ENCODE results near the gene HIF1A. TPM values are rescaled to one million over a fixed set of nuclear protein-coding genes. Genes with fewer than 3 reads are reported as not detected.

The HIF1A gene
- total and polyA plus RNA-seq, 2 of the 13 experiments (the other 11 are each of a cell fraction or from before 2014, with no cell fraction given) = 41.0 to 126 TPM

DNA sequence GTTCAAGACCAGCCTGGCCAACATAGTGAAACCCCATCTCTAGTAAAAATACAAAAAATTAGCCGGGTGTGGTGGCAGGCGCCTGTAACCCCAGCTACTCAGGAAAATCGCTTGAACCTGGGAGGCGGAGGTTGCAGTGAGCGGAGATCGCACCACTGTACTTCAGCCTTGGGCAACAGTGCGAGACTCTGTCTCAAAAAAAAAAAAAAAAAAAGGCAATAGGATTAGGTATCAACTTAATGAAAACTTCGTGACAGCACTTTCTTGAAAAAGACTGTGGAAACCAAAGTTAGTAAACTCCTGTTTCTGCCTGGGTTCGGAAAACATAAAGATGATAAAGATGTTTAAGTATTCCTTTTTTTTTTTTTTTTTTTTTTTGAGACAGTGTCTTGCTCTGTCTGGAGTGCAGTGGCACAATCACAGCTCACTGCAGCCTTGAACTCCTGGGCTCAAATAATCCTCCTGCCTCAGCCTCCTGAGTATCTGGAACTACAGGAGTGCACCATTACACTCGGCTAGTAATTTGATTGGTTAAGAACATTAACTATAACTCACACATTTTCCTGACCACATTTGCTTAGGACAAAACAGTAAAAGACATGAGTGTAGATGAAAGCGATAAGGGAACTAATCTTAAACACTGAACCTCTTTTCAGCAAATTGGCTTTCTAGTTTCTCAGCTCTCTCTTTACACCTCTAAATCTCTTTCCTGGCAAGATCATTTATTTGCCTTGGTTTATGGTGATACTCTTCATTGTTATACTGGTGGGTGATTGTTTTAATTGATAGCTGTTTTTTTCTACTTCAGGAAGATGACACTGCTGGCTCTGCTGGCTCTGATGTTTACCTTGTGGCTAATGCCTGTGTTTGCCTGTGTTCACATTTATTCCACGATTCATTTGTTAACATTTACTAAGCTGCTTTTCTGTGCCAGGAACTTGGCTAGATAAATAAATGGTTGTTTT is 15.8 kb downstream of the HIF1A start (continued):
- no peak for TF ChIP-seq SOX13 (IDR thresholded peaks at IDR 0.05)
- peak in 1 of 2 experiments; percentile 73; a peak in 1 of 4 replicates for TF ChIP-seq SOX13 (CRISPR knock-in tag; conservative IDR thresholded peaks at IDR 0.05 in 1 of 2, IDR thresholded peaks at IDR 0.05 in 1 of 2)
- TF ChIP-seq, protein P1, sequence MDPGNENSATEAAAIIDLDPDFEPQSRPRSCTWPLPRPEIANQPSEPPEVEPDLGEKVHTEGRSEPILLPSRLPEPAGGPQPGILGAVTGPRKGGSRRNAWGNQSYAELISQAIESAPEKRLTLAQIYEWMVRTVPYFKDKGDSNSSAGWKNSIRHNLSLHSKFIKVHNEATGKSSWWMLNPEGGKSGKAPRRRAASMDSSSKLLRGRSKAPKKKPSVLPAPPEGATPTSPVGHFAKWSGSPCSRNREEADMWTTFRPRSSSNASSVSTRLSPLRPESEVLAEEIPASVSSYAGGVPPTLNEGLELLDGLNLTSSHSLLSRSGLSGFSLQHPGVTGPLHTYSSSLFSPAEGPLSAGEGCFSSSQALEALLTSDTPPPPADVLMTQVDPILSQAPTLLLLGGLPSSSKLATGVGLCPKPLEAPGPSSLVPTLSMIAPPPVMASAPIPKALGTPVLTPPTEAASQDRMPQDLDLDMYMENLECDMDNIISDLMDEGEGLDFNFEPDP (CRISPR knock-in tag; conservative IDR thresholded peaks at IDR 0.05) = 0 out of 2 replicates have a peak, but pooled peaks have one; percentile 15
- TF ChIP-seq NPAS2 (CRISPR knock-in tag; IDR thresholded peaks at IDR 0.05; ENCODE audit: borderline replicate concordance) = no peak
- no peak for TF ChIP-seq ZNF224 (CRISPR knock-in tag; IDR thresholded peaks at IDR 0.05)
- TF ChIP-seq, protein P2, sequence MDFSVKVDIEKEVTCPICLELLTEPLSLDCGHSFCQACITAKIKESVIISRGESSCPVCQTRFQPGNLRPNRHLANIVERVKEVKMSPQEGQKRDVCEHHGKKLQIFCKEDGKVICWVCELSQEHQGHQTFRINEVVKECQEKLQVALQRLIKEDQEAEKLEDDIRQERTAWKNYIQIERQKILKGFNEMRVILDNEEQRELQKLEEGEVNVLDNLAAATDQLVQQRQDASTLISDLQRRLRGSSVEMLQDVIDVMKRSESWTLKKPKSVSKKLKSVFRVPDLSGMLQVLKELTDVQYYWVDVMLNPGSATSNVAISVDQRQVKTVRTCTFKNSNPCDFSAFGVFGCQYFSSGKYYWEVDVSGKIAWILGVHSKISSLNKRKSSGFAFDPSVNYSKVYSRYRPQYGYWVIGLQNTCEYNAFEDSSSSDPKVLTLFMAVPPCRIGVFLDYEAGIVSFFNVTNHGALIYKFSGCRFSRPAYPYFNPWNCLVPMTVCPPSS (IDR thresholded peaks at IDR 0.05) = no peak
- TF ChIP-seq ZNF792 (CRISPR knock-in tag; IDR thresholded peaks at IDR 0.05) = peak; percentile 80; the same call in 1 of the 2 replicates
- TF ChIP-seq ZNF329 (CRISPR knock-in tag; IDR thresholded peaks at IDR 0.05; ENCODE audit: low read depth) = no peak
- TF ChIP-seq, protein P3, sequence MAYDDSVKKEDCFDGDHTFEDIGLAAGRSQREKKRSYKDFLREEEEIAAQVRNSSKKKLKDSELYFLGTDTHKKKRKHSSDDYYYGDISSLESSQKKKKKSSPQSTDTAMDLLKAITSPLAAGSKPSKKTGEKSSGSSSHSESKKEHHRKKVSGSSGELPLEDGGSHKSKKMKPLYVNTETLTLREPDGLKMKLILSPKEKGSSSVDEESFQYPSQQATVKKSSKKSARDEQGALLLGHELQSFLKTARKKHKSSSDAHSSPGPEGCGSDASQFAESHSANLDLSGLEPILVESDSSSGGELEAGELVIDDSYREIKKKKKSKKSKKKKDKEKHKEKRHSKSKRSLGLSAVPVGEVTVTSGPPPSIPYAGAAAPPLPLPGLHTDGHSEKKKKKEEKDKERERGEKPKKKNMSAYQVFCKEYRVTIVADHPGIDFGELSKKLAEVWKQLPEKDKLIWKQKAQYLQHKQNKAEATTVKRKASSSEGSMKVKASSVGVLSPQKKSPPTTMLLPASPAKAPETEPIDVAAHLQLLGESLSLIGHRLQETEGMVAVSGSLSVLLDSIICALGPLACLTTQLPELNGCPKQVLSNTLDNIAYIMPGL (CRISPR knock-in tag; IDR thresholded peaks at IDR 0.05; ENCODE audit: borderline replicate concordance in 1 of 2, low read depth in 1 of 2) = no peak
- TF ChIP-seq, protein P4, sequence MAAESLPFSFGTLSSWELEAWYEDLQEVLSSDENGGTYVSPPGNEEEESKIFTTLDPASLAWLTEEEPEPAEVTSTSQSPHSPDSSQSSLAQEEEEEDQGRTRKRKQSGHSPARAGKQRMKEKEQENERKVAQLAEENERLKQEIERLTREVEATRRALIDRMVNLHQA (CRISPR knock-in tag; IDR thresholded peaks at IDR 0.05) = no peak
- no peak for TF ChIP-seq YY1 (IDR thresholded peaks at IDR 0.05; ENCODE audit: insufficient read depth, insufficient replicate concordance, low read depth, low read length)
- 0 out of 2 replicates have a peak, but pooled peaks have one; percentile 16 for TF ChIP-seq FOXA1 (IDR thresholded peaks at IDR 0.05)
- TF ChIP-seq FOXA1 (CRISPR knock-in tag; IDR thresholded peaks at IDR 0.05) = peak; percentile 78
- TF ChIP-seq MED1 (CRISPR knock-in tag; IDR thresholded peaks at IDR 0.05) = peak; percentile 29; the same call in 1 of the 2 replicates
- no peak for TF ChIP-seq FOXP1 (IDR thresholded peaks at IDR 0.05)
- peak; percentile 77 for TF ChIP-seq FOXP1 (CRISPR knock-in tag; IDR thresholded peaks at IDR 0.05)
- TF ChIP-seq, protein P5, sequence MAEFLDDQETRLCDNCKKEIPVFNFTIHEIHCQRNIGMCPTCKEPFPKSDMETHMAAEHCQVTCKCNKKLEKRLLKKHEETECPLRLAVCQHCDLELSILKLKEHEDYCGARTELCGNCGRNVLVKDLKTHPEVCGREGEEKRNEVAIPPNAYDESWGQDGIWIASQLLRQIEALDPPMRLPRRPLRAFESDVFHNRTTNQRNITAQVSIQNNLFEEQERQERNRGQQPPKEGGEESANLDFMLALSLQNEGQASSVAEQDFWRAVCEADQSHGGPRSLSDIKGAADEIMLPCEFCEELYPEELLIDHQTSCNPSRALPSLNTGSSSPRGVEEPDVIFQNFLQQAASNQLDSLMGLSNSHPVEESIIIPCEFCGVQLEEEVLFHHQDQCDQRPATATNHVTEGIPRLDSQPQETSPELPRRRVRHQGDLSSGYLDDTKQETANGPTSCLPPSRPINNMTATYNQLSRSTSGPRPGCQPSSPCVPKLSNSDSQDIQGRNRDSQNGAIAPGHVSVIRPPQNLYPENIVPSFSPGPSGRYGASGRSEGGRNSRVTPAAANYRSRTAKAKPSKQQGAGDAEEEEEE (CRISPR knock-in tag; IDR thresholded peaks at IDR 0.05; ENCODE audit: borderline replicate concordance) = no peak
- TF ChIP-seq HOXA7 (CRISPR knock-in tag; IDR thresholded peaks at IDR 0.05) = no peak
- no peak for TF ChIP-seq RFX1 (IDR thresholded peaks at IDR 0.05)
- TF ChIP-seq ZNF839 (CRISPR knock-in tag; IDR thresholded peaks at IDR 0.05; ENCODE audit: borderline replicate concordance) = no peak
- TF ChIP-seq NCOA1 (CRISPR knock-in tag; IDR thresholded peaks at IDR 0.05) = no peak
- TF ChIP-seq GABPA (IDR thresholded peaks at IDR 0.05; ENCODE audit: low read depth, low read length) = no peak
- no peak for TF ChIP-seq GABPA (CRISPR knock-in tag; IDR thresholded peaks at IDR 0.05; ENCODE audit: low read depth)
- TF ChIP-seq, protein P6, sequence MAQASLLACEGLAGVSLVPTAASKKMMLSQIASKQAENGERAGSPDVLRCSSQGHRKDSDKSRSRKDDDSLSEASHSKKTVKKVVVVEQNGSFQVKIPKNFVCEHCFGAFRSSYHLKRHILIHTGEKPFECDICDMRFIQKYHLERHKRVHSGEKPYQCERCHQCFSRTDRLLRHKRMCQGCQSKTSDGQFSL (CRISPR knock-in tag; IDR thresholded peaks at IDR 0.05) = no peak

Measured in HepG2 (cell line).